ENCODE data around the gene SELENOT. TPM values are rescaled to one million over a fixed set of nuclear protein-coding genes. Genes with fewer than 3 reads are reported as not detected.

The SELENOT gene
- 73.9 and 81.2 TPM in 2 replicates for total RNA-seq

GRCh38 chr3:150603153-150603979, at the start of gene SELENOT:
Gene SELENOT, plus strand, starts transcription at chr3:150603321. Its CDS starts 42 bp downstream, at chr3:150603363.

Other genes starting within 250 kb of the SELENOT start
- 8.8 and 10.1 TPM in 2 replicates for gene TSC22D2, start 195.0 kb upstream of the SELENOT start, total RNA-seq
- 211 and 224 TPM in 2 replicates for gene SERP1, start 56.8 kb upstream of the SELENOT start, total RNA-seq
- 89.3 and 93.3 TPM in 2 replicates for gene EIF2A, start 56.5 kb upstream of the SELENOT start, total RNA-seq
- not detected in 2 replicates for gene ERICH6, start 100.6 kb downstream of the SELENOT start, total RNA-seq
- gene SIAH2, start 159.8 kb downstream of the SELENOT start, total RNA-seq = 25.7 and 30.9 TPM in 2 replicates

Measured in bronchus fibroblast of lung (primary cell).